ENCODE measurements around the gene TDP2. TPM values are rescaled to one million over a fixed set of nuclear protein-coding genes. Genes with fewer than 3 reads are reported as not detected.
"Not testable (repeated sequence)": the region's sequence is repeated elsewhere in the genome, so short reads cannot be mapped to it uniquely, and the experiment has no call there.

Gene TDP2
- total RNA-seq, 1 experiment from 2014 or later, result 49.3 TPM

- Histone ChIP-seq H3K9me3 (ENCODE audit: low read length) (no peaks in the 10 kb centered on the region), H3K9ac (ENCODE audit: low read length) (no peak overlapping the region), H3K27me3 (ENCODE audit: low read length) (no peaks in the 10 kb centered on the region), H3K4me1 (ENCODE audit: low read length) (peaks cover 18% of the 10 kb centered on the region), H3K36me3 (ENCODE audit: insufficient read depth, low read length) (no peaks in the 10 kb centered on the region; the same call in 1 of the 2 replicates), H3K9me2 (replicated peaks; ENCODE audit: insufficient read depth, low read length) (no peaks in the 10 kb centered on the region), H3K79me2 (ENCODE audit: low read length) (peaks cover 6% of the 10 kb centered on the region; the same call in 1 of the 2 replicates), H3K4me2 (ENCODE audit: low read depth, low read length, poor library complexity, severe bottlenecking) (no peak overlapping the region), H4K20me1 (ENCODE audit: insufficient read depth, low read depth, low read length) (no peaks in the 10 kb centered on the region), H3K4me3 (ENCODE audit: low read length) (no peak overlapping the region), H2AFZ (ENCODE audit: low read length) (no peak overlapping the region), H3K27ac (ENCODE audit: low read length) (no peak overlapping the region)
- no peak for DNase-seq
Measured at GRCh38 chr6:24696097-24696496, 29.4 kb upstream of the TDP2 start.

DNA sequence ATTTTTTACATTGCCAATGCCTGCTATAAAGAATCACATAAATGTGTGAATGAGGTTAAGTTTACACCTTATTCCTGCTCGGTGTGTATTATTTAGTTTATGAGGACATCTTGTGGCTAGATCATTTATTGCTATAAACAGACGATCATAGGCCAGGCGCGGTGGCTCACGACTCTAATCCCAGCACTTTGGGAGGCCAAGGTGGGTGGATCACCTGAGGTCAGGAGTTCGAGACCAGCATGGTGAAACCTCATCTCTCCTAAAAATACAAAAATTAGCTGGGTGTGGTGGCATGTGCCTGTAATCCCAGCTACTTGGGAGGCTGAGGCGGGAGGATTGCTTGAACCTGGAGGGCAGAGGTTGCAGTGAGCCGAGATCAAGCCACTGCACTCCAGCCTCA lies 28.9 kb upstream of the TDP2 start:
- H3K27ac ChIP-seq (ENCODE audit: low read length); H3K9me2 ChIP-seq (replicated peaks; ENCODE audit: insufficient read depth, low read length); H2AFZ ChIP-seq (ENCODE audit: low read length); H3K4me2 ChIP-seq (ENCODE audit: low read depth, low read length, poor library complexity, severe bottlenecking); H4K20me1 ChIP-seq (ENCODE audit: insufficient read depth, low read depth, low read length); H3K4me3 ChIP-seq (ENCODE audit: low read length); H3K9me3 ChIP-seq (ENCODE audit: low read length); H3K9ac ChIP-seq (ENCODE audit: low read length); H3K79me2 ChIP-seq (ENCODE audit: low read length); H3K36me3 ChIP-seq (ENCODE audit: insufficient read depth, low read length); H3K27me3 ChIP-seq (ENCODE audit: low read length): not testable (repeated sequence)
- peak; percentile 81 for DNase-seq
- peaks cover 19% of the 10 kb centered on the region for H3K4me1 ChIP-seq (ENCODE audit: low read length)

DNA sequence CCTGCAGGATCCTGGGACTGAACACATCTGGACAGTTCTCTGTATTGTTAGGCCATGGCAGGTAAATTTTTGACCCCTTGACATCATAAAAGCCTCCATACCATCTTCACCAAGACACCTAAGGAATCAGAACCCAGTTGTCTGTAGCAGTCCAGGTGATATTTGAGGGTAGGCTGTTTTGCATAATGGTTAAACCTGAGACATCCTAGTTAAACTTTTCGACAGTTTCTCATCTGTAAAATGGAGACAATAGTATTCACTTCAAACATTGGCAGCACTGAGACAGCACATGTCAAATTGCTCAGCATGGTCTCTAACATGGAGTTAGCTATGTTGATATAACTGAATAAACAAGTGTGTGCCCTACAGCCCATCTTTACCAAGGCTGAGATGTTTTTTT lies 27.5 kb upstream of the TDP2 start:
- H3K9me3 ChIP-seq (ENCODE audit: low read length), result no peaks in the 10 kb centered on the region
- no peaks in the 10 kb centered on the region for H3K36me3 ChIP-seq (ENCODE audit: insufficient read depth, low read length)
- H4K20me1 ChIP-seq (ENCODE audit: insufficient read depth, low read depth, low read length), result no peaks in the 10 kb centered on the region
- H2AFZ ChIP-seq (ENCODE audit: low read length), result no peak overlapping the region
- peaks cover 11% of the 10 kb centered on the region; the same call in 1 of the 2 replicates for H3K79me2 ChIP-seq (ENCODE audit: low read length)
- H3K4me1 ChIP-seq (ENCODE audit: low read length), result peaks cover 28% of the 10 kb centered on the region
- no peak overlapping the region for H3K9ac ChIP-seq (ENCODE audit: low read length)
- DNase-seq, result no peak
- peak overlapping the region; percentile 20; the same call in 1 of the 2 replicates for H3K27ac ChIP-seq (ENCODE audit: low read length)
- H3K4me2 ChIP-seq (ENCODE audit: low read depth, low read length, poor library complexity, severe bottlenecking), result no peak overlapping the region
- H3K27me3 ChIP-seq (ENCODE audit: low read length), result no peaks in the 10 kb centered on the region
- H3K4me3 ChIP-seq (ENCODE audit: low read length), result no peak overlapping the region
- no peaks in the 10 kb centered on the region for H3K9me2 ChIP-seq (replicated peaks; ENCODE audit: insufficient read depth, low read length)

- Histone ChIP-seq H3K27me3 (ENCODE audit: low read length) (no peaks in the 10 kb centered on the region), H3K4me2 (ENCODE audit: low read depth, low read length, poor library complexity, severe bottlenecking) (no peak overlapping the region), H4K20me1 (ENCODE audit: insufficient read depth, low read depth, low read length) (no peaks in the 10 kb centered on the region), H2AFZ (ENCODE audit: low read length) (no peak overlapping the region), H3K9me3 (ENCODE audit: low read length) (no peaks in the 10 kb centered on the region), H3K27ac (ENCODE audit: low read length) (no peak overlapping the region), H3K4me3 (ENCODE audit: low read length) (no peak overlapping the region), H3K4me1 (ENCODE audit: low read length) (peaks cover 28% of the 10 kb centered on the region), H3K9me2 (replicated peaks; ENCODE audit: insufficient read depth, low read length) (no peaks in the 10 kb centered on the region), H3K36me3 (ENCODE audit: insufficient read depth, low read length) (no peaks in the 10 kb centered on the region), H3K79me2 (ENCODE audit: low read length) (peaks cover 11% of the 10 kb centered on the region; the same call in 1 of the 2 replicates), H3K9ac (ENCODE audit: low read length) (no peak overlapping the region)
- no peak for DNase-seq
Measured at GRCh38 chr6:24692848-24693592, 26.3 kb upstream of the TDP2 start.

- no peak for DNase-seq
- Histone ChIP-seq H3K4me2 (ENCODE audit: low read depth, low read length, poor library complexity, severe bottlenecking) (no peak overlapping the region), H3K9ac (ENCODE audit: low read length) (no peak overlapping the region), H3K4me1 (ENCODE audit: low read length) (peaks cover 28% of the 10 kb centered on the region), H3K27me3 (ENCODE audit: low read length) (no peaks in the 10 kb centered on the region), H3K4me3 (ENCODE audit: low read length) (no peak overlapping the region), H3K9me2 (replicated peaks; ENCODE audit: insufficient read depth, low read length) (no peaks in the 10 kb centered on the region), H2AFZ (ENCODE audit: low read length) (no peak overlapping the region), H4K20me1 (ENCODE audit: insufficient read depth, low read depth, low read length) (no peaks in the 10 kb centered on the region), H3K27ac (ENCODE audit: low read length) (no peak overlapping the region), H3K79me2 (ENCODE audit: low read length) (peaks cover 11% of the 10 kb centered on the region; the same call in 1 of the 2 replicates), H3K9me3 (ENCODE audit: low read length) (no peaks in the 10 kb centered on the region), H3K36me3 (ENCODE audit: insufficient read depth, low read length) (no peaks in the 10 kb centered on the region)
Measured at GRCh38 chr6:24692415-24692814, 25.7 kb upstream of the TDP2 start.

DNA sequence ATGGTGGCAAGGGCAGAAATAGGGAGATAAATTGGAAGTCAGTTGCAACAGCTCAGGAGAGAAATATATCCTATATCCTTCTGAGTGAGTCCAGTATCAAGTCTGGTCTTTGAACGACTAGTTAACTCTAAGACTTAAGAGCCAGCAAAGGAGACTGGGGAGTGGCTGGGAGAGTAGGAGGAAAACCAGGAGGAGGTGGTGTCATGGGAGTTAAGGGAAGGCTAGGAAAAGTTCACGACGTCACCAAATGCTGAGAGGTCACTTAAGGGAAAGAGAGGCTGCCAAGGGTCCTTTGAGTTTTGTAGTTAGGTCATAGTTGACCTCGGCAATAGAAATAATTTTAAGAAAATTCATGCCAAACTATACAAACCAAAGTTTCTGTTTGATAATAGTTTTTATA lies 25.3 kb upstream of the TDP2 start:
- Histone ChIP-seq H3K9me3 (ENCODE audit: low read length) (no peaks in the 10 kb centered on the region), H3K9me2 (replicated peaks; ENCODE audit: insufficient read depth, low read length) (no peaks in the 10 kb centered on the region), H3K4me1 (ENCODE audit: low read length) (peaks cover 28% of the 10 kb centered on the region), H2AFZ (ENCODE audit: low read length) (no peak overlapping the region), H3K36me3 (ENCODE audit: insufficient read depth, low read length) (no peaks in the 10 kb centered on the region), H3K79me2 (ENCODE audit: low read length) (peaks cover 14% of the 10 kb centered on the region; the same call in 1 of the 2 replicates), H3K4me2 (ENCODE audit: low read depth, low read length, poor library complexity, severe bottlenecking) (no peak overlapping the region), H3K4me3 (ENCODE audit: low read length) (no peak overlapping the region), H3K9ac (ENCODE audit: low read length) (no peak overlapping the region), H3K27me3 (ENCODE audit: low read length) (no peaks in the 10 kb centered on the region), H4K20me1 (ENCODE audit: insufficient read depth, low read depth, low read length) (no peaks in the 10 kb centered on the region), H3K27ac (ENCODE audit: low read length) (no peak overlapping the region)
- no peak for DNase-seq

GRCh38 chr6:24691550-24691949 lies 24.9 kb upstream of the TDP2 start:
- no peak overlapping the region for H3K4me2 ChIP-seq (ENCODE audit: low read depth, low read length, poor library complexity, severe bottlenecking)
- H3K27ac ChIP-seq (ENCODE audit: low read length), result no peak overlapping the region
- H4K20me1 ChIP-seq (ENCODE audit: insufficient read depth, low read depth, low read length), result no peaks in the 10 kb centered on the region
- H3K9me2 ChIP-seq (replicated peaks; ENCODE audit: insufficient read depth, low read length), result no peaks in the 10 kb centered on the region
- no peaks in the 10 kb centered on the region for H3K36me3 ChIP-seq (ENCODE audit: insufficient read depth, low read length)
- DNase-seq, result no peak
- peaks cover 14% of the 10 kb centered on the region; the same call in 1 of the 2 replicates for H3K79me2 ChIP-seq (ENCODE audit: low read length)
- H3K4me1 ChIP-seq (ENCODE audit: low read length), result peaks cover 28% of the 10 kb centered on the region
- H3K9me3 ChIP-seq (ENCODE audit: low read length), result no peaks in the 10 kb centered on the region
- no peak overlapping the region for H3K4me3 ChIP-seq (ENCODE audit: low read length)
- H3K27me3 ChIP-seq (ENCODE audit: low read length), result no peaks in the 10 kb centered on the region
- H2AFZ ChIP-seq (ENCODE audit: low read length), result no peak overlapping the region
- no peak overlapping the region for H3K9ac ChIP-seq (ENCODE audit: low read length)

- H3K9ac ChIP-seq (ENCODE audit: low read length), result no peak overlapping the region
- H3K4me2 ChIP-seq (ENCODE audit: low read depth, low read length, poor library complexity, severe bottlenecking), result no peak overlapping the region
- H2AFZ ChIP-seq (ENCODE audit: low read length), result no peak overlapping the region
- H3K27ac ChIP-seq (ENCODE audit: low read length), result no peak overlapping the region
- no peak for DNase-seq
- H3K9me3 ChIP-seq (ENCODE audit: low read length), result no peaks in the 10 kb centered on the region
- H3K9me2 ChIP-seq (replicated peaks; ENCODE audit: insufficient read depth, low read length), result no peaks in the 10 kb centered on the region
- H3K79me2 ChIP-seq (ENCODE audit: low read length), result peaks cover 17% of the 10 kb centered on the region; the same call in 1 of the 2 replicates
- no peak overlapping the region for H3K4me3 ChIP-seq (ENCODE audit: low read length)
- peaks cover 28% of the 10 kb centered on the region for H3K4me1 ChIP-seq (ENCODE audit: low read length)
- no peaks in the 10 kb centered on the region for H3K36me3 ChIP-seq (ENCODE audit: insufficient read depth, low read length)
- no peaks in the 10 kb centered on the region for H3K27me3 ChIP-seq (ENCODE audit: low read length)
- H4K20me1 ChIP-seq (ENCODE audit: insufficient read depth, low read depth, low read length), result no peaks in the 10 kb centered on the region
Measured at GRCh38 chr6:24690593-24690992, 23.9 kb upstream of the TDP2 start.
